Astrocyte (in vitro differentiated cells and primary cell): ENCODE results near the gene PHF14. TPM values are rescaled to one million over a fixed set of nuclear protein-coding genes. Genes with fewer than 3 reads are reported as not detected.

Source experiments
- DNase-seq: peaks from one replicate; pipeline ENCODE4 v3.0.0-alpha.2; 2010; ENCODE audit warnings: low read depth
- FAIRE-seq: peaks from 2 replicates; lab custom pipeline; 2011; peaks lifted over from hg19 to GRCh38; lab: Jason Lieb, UNC
- H2AFZ ChIP-seq: 2 replicates; pipeline ENCODE4 v1.6.0; 2012; ENCODE audit warnings: low read depth, low read length, inconsistent platforms
- H3K27ac ChIP-seq: 2 replicates; pipeline ENCODE4 v1.5.1; 2011; ENCODE audit warnings: low read depth, low read length, inconsistent platforms
- H3K27me3 ChIP-seq: 2 replicates; pipeline ENCODE4 v1.6.0; 2011; ENCODE audit warnings: low read length, inconsistent platforms; ENCODE audit not compliant: insufficient read depth
- H3K36me3 ChIP-seq: 2 replicates; pipeline ENCODE4 v1.5.1; 2011; ENCODE audit warnings: low read length, inconsistent platforms; ENCODE audit not compliant: insufficient read depth
- H3K4me1 ChIP-seq: 2 replicates; pipeline ENCODE4 v1.5.1; 2011; ENCODE audit warnings: low read length, inconsistent platforms; ENCODE audit not compliant: insufficient read depth
- H3K4me2 ChIP-seq: 2 replicates; pipeline ENCODE4 v1.6.0; 2012; ENCODE audit warnings: low read length, inconsistent platforms
- H3K4me3 ChIP-seq: 2 replicates; pipeline ENCODE4 v1.5.1; 2011; ENCODE audit warnings: low read depth, mild to moderate bottlenecking, low read length, inconsistent platforms; ENCODE audit not compliant: insufficient read depth
- H3K79me2 ChIP-seq: 2 replicates; pipeline ENCODE4 v1.6.0; 2012; ENCODE audit warnings: mild to moderate bottlenecking, low read length, inconsistent platforms; ENCODE audit not compliant: insufficient read depth
- H3K9ac ChIP-seq: 2 replicates; pipeline ENCODE4 v1.6.0; 2012; ENCODE audit warnings: mild to moderate bottlenecking, low read length, inconsistent platforms
- H3K9me3 ChIP-seq: 2 replicates; pipeline ENCODE4 v1.5.1; 2012; ENCODE audit warnings: low read depth, mild to moderate bottlenecking, low read length, inconsistent platforms; ENCODE audit not compliant: insufficient read depth
- H4K20me1 ChIP-seq: 2 replicates; pipeline ENCODE4 v1.6.0; 2012; ENCODE audit warnings: low read length, inconsistent platforms; ENCODE audit not compliant: insufficient read depth
- H3K27ac Mint-ChIP-seq: one replicate; pipeline ENCODE4 v1.8.0; 2021; ENCODE audit warnings: mild to moderate bottlenecking, mixed read lengths; ENCODE audit not compliant: unreplicated experiment
- H3K27me3 Mint-ChIP-seq: one replicate; pipeline ENCODE4 v1.8.0; 2021; ENCODE audit warnings: low read depth, mixed read lengths; ENCODE audit not compliant: unreplicated experiment
- H3K36me3 Mint-ChIP-seq: one replicate; pipeline ENCODE4 v1.8.0; 2021; ENCODE audit warnings: low read depth, mixed read lengths; ENCODE audit not compliant: unreplicated experiment
- H3K4me1 Mint-ChIP-seq: one replicate; pipeline ENCODE4 v1.8.0; 2021; ENCODE audit warnings: low read depth, mixed read lengths; ENCODE audit not compliant: unreplicated experiment
- H3K4me3 Mint-ChIP-seq: one replicate; pipeline ENCODE4 v1.8.0; 2021; ENCODE audit warnings: mild to moderate bottlenecking, moderate library complexity, mixed read lengths; ENCODE audit not compliant: unreplicated experiment
- H3K9me3 Mint-ChIP-seq: one replicate; pipeline ENCODE4 v1.8.0; 2021; ENCODE audit warnings: mild to moderate bottlenecking, mixed read lengths; ENCODE audit not compliant: unreplicated experiment
- EZH2 ChIP-seq: IDR thresholded peaks from 2 replicates; pipeline ENCODE4 v1.6.1; 2012; ENCODE audit warnings: mild to moderate bottlenecking, low read length, inconsistent platforms; ENCODE audit not compliant: insufficient read depth
- total RNA-seq: library from RNA; stranded (reverse); gene quantifications from 2 replicates; pipeline ENCODE4 v1.2.1, GENCODE V29; 2021
- TF ChIP-seq, protein P1 (sequence below): IDR thresholded peaks from 2 replicates; pipeline ENCODE4 v1.5.1; 2011; ENCODE audit warnings: low read depth, mild to moderate bottlenecking, inconsistent platforms, low read length, moderate library complexity; ENCODE audit not compliant: insufficient read depth

The PHF14 gene
- total RNA-seq, 1 donor from 2014 or later, result 28.8 TPM

DNA sequence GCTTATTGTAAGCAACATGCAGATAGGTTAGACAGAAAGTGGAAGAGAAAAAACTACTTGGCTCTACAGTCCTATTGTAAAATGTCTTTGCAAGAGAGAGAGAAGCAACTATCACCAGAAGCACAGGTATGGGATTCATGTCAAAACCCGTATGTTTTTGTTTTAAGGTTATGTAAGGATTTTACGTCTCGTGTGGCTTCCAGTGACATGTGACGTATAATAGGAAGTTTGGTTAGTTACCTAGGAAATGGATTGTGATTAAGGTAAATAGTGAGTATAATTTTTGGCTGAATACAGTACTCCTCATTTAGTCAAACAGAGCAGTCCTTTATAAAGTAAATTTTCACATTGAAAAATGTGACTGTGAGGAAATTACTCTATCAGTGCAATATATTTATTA is 62.0 kb downstream of the PHF14 start:
- no peaks in the 10 kb centered on the region for H3K27me3 ChIP-seq
- H3K36me3 Mint-ChIP-seq, result no peaks in the 10 kb centered on the region
- H2AFZ ChIP-seq, result no peak overlapping the region
- FAIRE-seq (no peak), DNase-seq (no peak)
- no peaks in the 10 kb centered on the region for H3K9me3 Mint-ChIP-seq
- peaks cover 15% of the 10 kb centered on the region for H3K36me3 ChIP-seq
- H4K20me1 ChIP-seq, result no peaks in the 10 kb centered on the region
- H3K27me3 Mint-ChIP-seq, result no peaks in the 10 kb centered on the region
- H3K27ac Mint-ChIP-seq, result no peak overlapping the region
- no peak overlapping the region for H3K4me2 ChIP-seq
- no peaks in the 10 kb centered on the region for H3K4me1 ChIP-seq
- H3K9me3 ChIP-seq, result no peaks in the 10 kb centered on the region
- H3K4me3 Mint-ChIP-seq, result no peak overlapping the region
- H3K9ac ChIP-seq, result no peak overlapping the region
- H3K79me2 ChIP-seq, result no peaks in the 10 kb centered on the region
- no peak overlapping the region for H3K4me3 ChIP-seq
- no peak overlapping the region for H3K27ac ChIP-seq
- TF ChIP-seq, protein P1, sequence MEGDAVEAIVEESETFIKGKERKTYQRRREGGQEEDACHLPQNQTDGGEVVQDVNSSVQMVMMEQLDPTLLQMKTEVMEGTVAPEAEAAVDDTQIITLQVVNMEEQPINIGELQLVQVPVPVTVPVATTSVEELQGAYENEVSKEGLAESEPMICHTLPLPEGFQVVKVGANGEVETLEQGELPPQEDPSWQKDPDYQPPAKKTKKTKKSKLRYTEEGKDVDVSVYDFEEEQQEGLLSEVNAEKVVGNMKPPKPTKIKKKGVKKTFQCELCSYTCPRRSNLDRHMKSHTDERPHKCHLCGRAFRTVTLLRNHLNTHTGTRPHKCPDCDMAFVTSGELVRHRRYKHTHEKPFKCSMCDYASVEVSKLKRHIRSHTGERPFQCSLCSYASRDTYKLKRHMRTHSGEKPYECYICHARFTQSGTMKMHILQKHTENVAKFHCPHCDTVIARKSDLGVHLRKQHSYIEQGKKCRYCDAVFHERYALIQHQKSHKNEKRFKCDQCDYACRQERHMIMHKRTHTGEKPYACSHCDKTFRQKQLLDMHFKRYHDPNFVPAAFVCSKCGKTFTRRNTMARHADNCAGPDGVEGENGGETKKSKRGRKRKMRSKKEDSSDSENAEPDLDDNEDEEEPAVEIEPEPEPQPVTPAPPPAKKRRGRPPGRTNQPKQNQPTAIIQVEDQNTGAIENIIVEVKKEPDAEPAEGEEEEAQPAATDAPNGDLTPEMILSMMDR, result no peak
- no peak for TF ChIP-seq EZH2
- no peaks in the 10 kb centered on the region for H3K4me1 Mint-ChIP-seq

DNA sequence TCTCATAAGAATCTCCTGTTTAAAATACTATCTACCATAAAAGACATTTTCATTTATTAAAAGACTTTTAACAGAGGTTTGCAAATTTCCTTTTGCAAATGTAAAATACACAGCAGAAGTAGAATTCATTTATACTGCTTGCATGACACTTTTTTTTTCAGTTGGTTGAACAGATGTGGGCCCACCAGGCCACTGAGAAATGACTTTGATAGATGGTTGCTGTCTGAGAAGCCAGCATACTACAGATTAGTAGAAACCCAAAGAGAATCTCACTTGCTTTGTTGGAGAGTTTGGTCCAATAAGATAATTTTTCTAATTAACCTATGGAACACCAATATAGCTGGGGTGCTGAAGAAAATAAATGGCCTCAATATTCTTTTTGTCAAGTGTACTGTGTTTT is 66.3 kb downstream of the PHF14 start:
- Mint-ChIP-seq H3K27me3 (no peaks in the 10 kb centered on the region), H3K27ac (no peak overlapping the region), H3K4me1 (no peaks in the 10 kb centered on the region), H3K9me3 (no peaks in the 10 kb centered on the region), H3K36me3 (no peaks in the 10 kb centered on the region), H3K4me3 (no peak overlapping the region)
- Histone ChIP-seq H3K9ac (no peak overlapping the region), H3K27me3 (no peaks in the 10 kb centered on the region), H4K20me1 (no peaks in the 10 kb centered on the region), H3K79me2 (no peaks in the 10 kb centered on the region), H3K27ac (no peak overlapping the region), H3K4me1 (no peaks in the 10 kb centered on the region), H3K4me3 (no peak overlapping the region), H3K9me3 (no peaks in the 10 kb centered on the region), H3K36me3 (peaks cover 24% of the 10 kb centered on the region), H2AFZ (no peak overlapping the region), H3K4me2 (no peak overlapping the region)
- FAIRE-seq, result no peak
- no peak for TF ChIP-seq EZH2
- TF ChIP-seq, protein P1, result no peak
- DNase-seq, result no peak

DNA sequence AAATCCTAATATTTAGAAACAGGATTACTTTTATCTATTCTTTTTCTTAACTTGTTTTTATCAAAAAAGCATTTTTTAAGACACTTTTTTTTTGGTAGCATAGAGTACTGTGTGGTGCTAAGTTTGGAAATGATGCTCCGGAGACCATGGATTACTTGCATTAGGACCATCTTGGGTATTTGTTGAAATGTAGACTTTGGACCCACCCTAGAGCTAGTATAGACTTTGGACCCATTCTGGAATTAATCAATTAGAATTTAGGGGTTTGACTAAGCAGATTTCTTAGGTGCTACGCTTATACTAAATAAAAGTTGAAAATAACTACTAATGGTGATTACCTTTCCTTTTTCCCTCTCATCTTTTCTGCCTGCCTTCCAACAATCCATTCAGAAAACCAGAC is 80.4 kb downstream of the PHF14 start:
- Mint-ChIP-seq H3K4me1 (peaks cover 3% of the 10 kb centered on the region), H3K27me3 (no peaks in the 10 kb centered on the region), H3K36me3 (no peaks in the 10 kb centered on the region), H3K27ac (no peak overlapping the region), H3K9me3 (no peaks in the 10 kb centered on the region), H3K4me3 (no peak overlapping the region)
- no peak overlapping the region for H3K9ac ChIP-seq
- no peaks in the 10 kb centered on the region for H3K9me3 ChIP-seq
- TF ChIP-seq, protein P1, result no peak
- TF ChIP-seq EZH2, result no peak
- DNase-seq, result no peak
- H3K4me3 ChIP-seq, result no peak overlapping the region
- no peak overlapping the region for H3K27ac ChIP-seq
- H3K4me2 ChIP-seq, result no peak overlapping the region
- no peak overlapping the region for H2AFZ ChIP-seq
- H3K4me1 ChIP-seq, result no peaks in the 10 kb centered on the region
- no peak for FAIRE-seq
- H4K20me1 ChIP-seq, result no peaks in the 10 kb centered on the region
- no peaks in the 10 kb centered on the region for H3K79me2 ChIP-seq
- no peaks in the 10 kb centered on the region for H3K27me3 ChIP-seq
- no peaks in the 10 kb centered on the region for H3K36me3 ChIP-seq
